ENCODE results near the gene TECR.

DNA sequence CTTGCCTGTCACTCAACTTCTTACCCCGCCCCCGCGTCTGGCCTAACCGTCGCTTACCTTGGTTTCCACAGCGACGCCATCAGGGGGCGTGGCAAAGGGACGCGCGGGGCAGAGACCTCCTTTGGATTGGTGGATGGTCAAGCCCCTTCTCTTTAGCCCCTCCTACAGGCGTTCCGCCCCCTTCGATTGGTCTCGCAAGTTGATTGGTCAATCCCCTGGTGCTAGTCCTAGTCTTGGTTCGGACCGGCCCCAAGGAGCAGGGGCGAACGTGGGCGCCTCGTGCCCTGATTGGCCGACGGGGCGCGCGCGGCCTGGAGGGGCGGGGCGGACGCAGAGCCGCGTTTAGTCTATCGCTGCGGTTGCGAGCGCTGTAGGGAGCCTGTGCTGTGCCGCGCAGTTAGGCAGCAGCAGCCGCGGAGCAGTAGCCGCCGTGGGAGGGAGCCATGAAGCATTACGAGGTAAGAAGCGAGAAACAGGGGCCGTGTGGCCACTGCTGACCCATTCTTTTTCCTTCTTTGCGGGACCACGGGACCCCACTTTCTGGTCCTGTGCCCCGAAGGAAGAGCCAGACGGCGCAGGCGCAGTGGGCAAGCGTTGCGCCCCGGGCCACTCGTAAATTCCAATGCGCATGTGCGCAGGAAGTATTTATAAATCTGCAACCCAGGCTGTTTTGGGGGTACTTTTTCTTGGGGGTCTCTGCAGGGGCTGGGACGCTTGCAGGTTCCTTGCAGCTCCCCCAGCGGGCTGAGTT is at the start of gene TECR:
- TF ChIP-seq EZH2 (IDR thresholded peaks at IDR 0.05; ENCODE audit: borderline replicate concordance, low read depth, low read length, severe bottlenecking), result no peak
- TF ChIP-seq POLR2A (IDR thresholded peaks at IDR 0.05; ENCODE audit: low read depth, low read length), result peak; percentile 94
- TF ChIP-seq, protein P1, sequence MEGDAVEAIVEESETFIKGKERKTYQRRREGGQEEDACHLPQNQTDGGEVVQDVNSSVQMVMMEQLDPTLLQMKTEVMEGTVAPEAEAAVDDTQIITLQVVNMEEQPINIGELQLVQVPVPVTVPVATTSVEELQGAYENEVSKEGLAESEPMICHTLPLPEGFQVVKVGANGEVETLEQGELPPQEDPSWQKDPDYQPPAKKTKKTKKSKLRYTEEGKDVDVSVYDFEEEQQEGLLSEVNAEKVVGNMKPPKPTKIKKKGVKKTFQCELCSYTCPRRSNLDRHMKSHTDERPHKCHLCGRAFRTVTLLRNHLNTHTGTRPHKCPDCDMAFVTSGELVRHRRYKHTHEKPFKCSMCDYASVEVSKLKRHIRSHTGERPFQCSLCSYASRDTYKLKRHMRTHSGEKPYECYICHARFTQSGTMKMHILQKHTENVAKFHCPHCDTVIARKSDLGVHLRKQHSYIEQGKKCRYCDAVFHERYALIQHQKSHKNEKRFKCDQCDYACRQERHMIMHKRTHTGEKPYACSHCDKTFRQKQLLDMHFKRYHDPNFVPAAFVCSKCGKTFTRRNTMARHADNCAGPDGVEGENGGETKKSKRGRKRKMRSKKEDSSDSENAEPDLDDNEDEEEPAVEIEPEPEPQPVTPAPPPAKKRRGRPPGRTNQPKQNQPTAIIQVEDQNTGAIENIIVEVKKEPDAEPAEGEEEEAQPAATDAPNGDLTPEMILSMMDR (IDR thresholded peaks at IDR 0.05; ENCODE audit: extremely low read depth in 1 of 2, insufficient read depth in 1 of 2, low read depth in 1 of 2, low read length in 2 of 2), result no peak
- TF ChIP-seq, protein P2, sequence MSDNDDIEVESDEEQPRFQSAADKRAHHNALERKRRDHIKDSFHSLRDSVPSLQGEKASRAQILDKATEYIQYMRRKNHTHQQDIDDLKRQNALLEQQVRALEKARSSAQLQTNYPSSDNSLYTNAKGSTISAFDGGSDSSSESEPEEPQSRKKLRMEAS (IDR thresholded peaks at IDR 0.05; ENCODE audit: insufficient read depth, insufficient read length), result no peak
- TF ChIP-seq GATA2 (IDR thresholded peaks at IDR 0.05; ENCODE audit: insufficient read depth, insufficient read length, low read depth, low read length), result no peak
